K562 (cell line): Measurements from ENCODE around the gene WIPF3. TPM values are rescaled to one million over a fixed set of nuclear protein-coding genes. Genes with fewer than 3 reads are reported as not detected.

Experiments used
- ADNP ChIP-seq: fragments of 200-800 bp; sonication (Bioruptor generic); IDR thresholded peaks from 2 replicates; pipeline ENCODE4 v1.6.1; 2016; ENCODE audit warnings: missing genetic modification characterization, missing compliant biosample characterization
- ATF7 ChIP-seq: fragments of 450-650 bp; IDR thresholded peaks from 2 replicates; pipeline ENCODE4 v1.7.1; 2014; ENCODE audit warnings: mild to moderate bottlenecking, moderate library complexity
- BRF2 ChIP-seq: IDR thresholded peaks from 3 replicates; pipeline ENCODE4 v1.6.1; 2011; ENCODE audit warnings: borderline replicate concordance, mild to moderate bottlenecking; ENCODE audit not compliant: insufficient read length, insufficient read depth
- CBFA2T3 ChIP-seq: fragments of 450-650 bp; IDR thresholded peaks from 2 replicates; pipeline ENCODE4 v1.6.1; 2017
- CBX3 ChIP-seq, 2 experiments: IDR thresholded peaks; 1 replicate in 1 of 2; 2 replicates in 1 of 2; pipeline ENCODE4 v1.6.1; 2012; ENCODE audit warnings: inconsistent platforms in 2 of 2, low read length in 2 of 2, borderline replicate concordance in 1 of 2, control low read depth in 1 of 2
- HEY1 ChIP-seq: fragments of 250-450 bp; sonication (Bioruptor Pico); IDR thresholded peaks from 2 replicates; pipeline ENCODE4 v1.5.0; 2020; ENCODE audit warnings: mild to moderate bottlenecking, moderate library complexity, borderline replicate concordance
- ID3 ChIP-seq, 2 experiments: fragments of 250-450 bp in 1 of 2; fragments of 450-650 bp in 1 of 2; sonication (Bioruptor Pico) in 1 of 2; IDR thresholded peaks; 2 replicates each; pipeline versions ENCODE4 v1.6.1 to v1.8.0; 2016 to 2021; ENCODE audit warnings: mild to moderate bottlenecking in 2 of 2, moderate library complexity in 2 of 2, missing compliant biosample characterization in 1 of 2, missing genetic modification characterization in 1 of 2
- L3MBTL2 ChIP-seq: fragments of 450-650 bp; IDR thresholded peaks from 2 replicates; pipeline ENCODE4 v1.6.1; 2016; ENCODE audit warnings: mild to moderate bottlenecking, moderate library complexity
- MYNN ChIP-seq, 2 experiments: sonication (generic); formaldehyde crosslinking in 1 of 2; IDR thresholded peaks; 2 replicates each; pipeline versions ENCODE4 v1.5.0 to v1.6.1; 2016 to 2020; ENCODE audit warnings: antibody characterized with exemption in 1 of 2, missing genetic modification reagents in 1 of 2
- PBX2 ChIP-seq, 2 experiments: IDR thresholded peaks in 1 of 2; conservative IDR thresholded peaks in 1 of 2; 2 replicates each; pipeline ENCODE4 v1.6.1; 2016; ENCODE audit warnings: low read depth in 2 of 2, mild to moderate bottlenecking in 1 of 2, missing compliant biosample characterization in 1 of 2, missing genetic modification characterization in 1 of 2, moderate library complexity in 1 of 2
- PCBP1 ChIP-seq: fragments of 200-400 bp; formaldehyde crosslinking; IDR thresholded peaks from 2 replicates; pipeline ENCODE4 v1.6.1; 2018; ENCODE audit warnings: mild to moderate bottlenecking, low read depth, low read length; ENCODE audit not compliant: poor library complexity, severe bottlenecking
- RAD21 ChIP-seq, 2 experiments: fragments of 250-450 bp in 1 of 2; fragments of 450-650 bp in 1 of 2; sonication (Bioruptor Pico) in 1 of 2; formaldehyde crosslinking in 1 of 2; IDR thresholded peaks in 1 of 2; conservative IDR thresholded peaks in 1 of 2; 2 replicates each; pipeline versions ENCODE4 v1.4.0 to v1.8.0; 2020 to 2022; ENCODE audit warnings: mild to moderate bottlenecking in 2 of 2, moderate library complexity in 1 of 2
- RFX1 ChIP-seq: fragments of 450-650 bp; IDR thresholded peaks from 2 replicates; pipeline ENCODE4 v1.6.1; 2016; ENCODE audit warnings: mild to moderate bottlenecking, moderate library complexity
- ZBED1 ChIP-seq: IDR thresholded peaks from 2 replicates; pipeline ENCODE4 v1.6.1; 2014
- ZBTB11 ChIP-seq, 3 experiments: fragments of 200-800 bp in 1 of 3; fragments of 250-450 bp in 1 of 3; fragments of 450-650 bp in 1 of 3; sonication (Bioruptor Pico) in 1 of 3; sonication (Bioruptor generic) in 1 of 3; formaldehyde crosslinking in 1 of 3; IDR thresholded peaks; 2 replicates each; pipeline versions ENCODE4 v1.6.1 to v1.8.0; 2016 to 2022; ENCODE audit warnings: mild to moderate bottlenecking in 2 of 3, missing genetic modification characterization in 2 of 3, missing compliant biosample characterization in 1 of 3, moderate library complexity in 1 of 3
- polyA plus RNA-seq, 8 experiments: library from polyadenylated mRNA; depleted of rRNA in 4 of 8; stranded (reverse) in 5 of 8; unstranded in 3 of 8; fragments of >200 nt; fragmentation: Nextera tagmentation in 2 of 8; fragmentation: Illumina TruSeq in 1 of 8; extraction: Ambion mirVana in 2 of 8; extraction: Trizol in 1 of 8; gene quantifications; 2 replicates each; pipeline versions ENCODE4 v1.2.1 to v1.2.3, GENCODE V29; 2011 to 2014; ENCODE audit warnings: inconsistent platforms in 1 of 8, missing spikeins in 1 of 8
- total RNA-seq, 7 experiments: library from RNA; depleted of rRNA in 6 of 7; stranded (reverse); fragments of >200 nt in 6 of 7; fragmentation: Illumina TruSeq in 2 of 7; extraction: Trizol in 2 of 7; gene quantifications; 2 replicates each; pipeline versions ENCODE4 v1.2.1 to v1.2.3, GENCODE V29; 2011 to 2021; ENCODE audit warnings: low replicate concordance in 1 of 7
- TF ChIP-seq, protein P1 (sequence below): fragments of 450-650 bp; IDR thresholded peaks from 2 replicates; pipeline ENCODE4 v1.6.1; 2016
- TF ChIP-seq, protein P2 (sequence below): sonication (generic); formaldehyde crosslinking; IDR thresholded peaks from 2 replicates; pipeline ENCODE4 v1.9.0; 2022; ENCODE audit warnings: mild to moderate bottlenecking, missing genetic modification reagents

Gene WIPF3
- total and polyA plus RNA-seq, 9 of the 15 experiments (the other 6 are each of a cell fraction or from before 2014, with no cell fraction given): 0.18 to 3.2 (median 1.7) TPM

DNA sequence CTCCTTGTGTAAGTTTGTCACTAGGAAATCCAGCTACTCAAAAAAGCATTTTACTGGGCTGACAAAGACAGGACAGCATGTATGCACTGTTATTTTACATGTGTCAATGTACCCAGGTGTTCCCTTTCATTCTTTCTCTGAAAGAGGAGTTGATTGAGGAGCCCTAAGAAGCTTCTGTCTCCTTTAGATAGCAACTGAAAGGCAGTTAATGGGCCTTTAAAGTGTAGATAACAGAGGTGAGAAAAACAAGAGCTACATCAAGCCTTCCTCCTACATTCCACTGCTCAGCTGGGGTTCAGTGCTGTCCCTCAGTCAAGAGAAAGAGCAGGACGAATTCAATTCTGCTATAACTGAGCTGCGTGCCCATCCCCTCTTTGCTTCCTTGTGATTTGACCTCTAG is 12.8 kb upstream of the WIPF3 start (continued):
- no peak for TF ChIP-seq BRF2
- TF ChIP-seq RFX1: no peak
- TF ChIP-seq PCBP1: no peak
- TF ChIP-seq ZBED1: peak; percentile 83
- TF ChIP-seq ADNP (tag): 0 out of 2 replicates have a peak, but pooled peaks have one; percentile 47
- TF ChIP-seq HEY1 (CRISPR knock-in tag): no peak
- TF ChIP-seq, protein P1, sequence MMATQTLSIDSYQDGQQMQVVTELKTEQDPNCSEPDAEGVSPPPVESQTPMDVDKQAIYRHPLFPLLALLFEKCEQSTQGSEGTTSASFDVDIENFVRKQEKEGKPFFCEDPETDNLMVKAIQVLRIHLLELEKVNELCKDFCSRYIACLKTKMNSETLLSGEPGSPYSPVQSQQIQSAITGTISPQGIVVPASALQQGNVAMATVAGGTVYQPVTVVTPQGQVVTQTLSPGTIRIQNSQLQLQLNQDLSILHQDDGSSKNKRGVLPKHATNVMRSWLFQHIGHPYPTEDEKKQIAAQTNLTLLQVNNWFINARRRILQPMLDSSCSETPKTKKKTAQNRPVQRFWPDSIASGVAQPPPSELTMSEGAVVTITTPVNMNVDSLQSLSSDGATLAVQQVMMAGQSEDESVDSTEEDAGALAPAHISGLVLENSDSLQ: peak; percentile 80
- no peak for TF ChIP-seq PBX2 (CRISPR knock-in tag; IDR thresholded peaks at IDR 0.05; ENCODE audit: low read depth)
- peak; percentile 80 for TF ChIP-seq PBX2 (tag; conservative IDR thresholded peaks at IDR 0.05; ENCODE audit: low read depth)
- peak; percentile 45; the same call in 1 of the 2 replicates for TF ChIP-seq ATF7
- peak in 1 of 3 experiments; percentile 70; a peak in 2 of 6 replicates for TF ChIP-seq ZBTB11 (CRISPR knock-in tag; IDR thresholded peaks at IDR 0.05)
- peak in 1 of 2 experiments; percentile 45; a peak in 1 of 3 replicates for TF ChIP-seq CBX3 (IDR thresholded peaks at IDR 0.05; ENCODE audit: borderline replicate concordance in 1 of 2, low read length in 2 of 2)
- peak in 1 of 2 experiments; percentile 30; a peak in 1 of 4 replicates for TF ChIP-seq RAD21 (CRISPR knock-in tag; conservative IDR thresholded peaks at IDR 0.05 in 1 of 2, IDR thresholded peaks at IDR 0.05 in 1 of 2)
- peak; percentile 99 for TF ChIP-seq CBFA2T3
- no peak for TF ChIP-seq ID3 (CRISPR knock-in tag; IDR thresholded peaks at IDR 0.05)
- TF ChIP-seq ID3 (tag; IDR thresholded peaks at IDR 0.05): peak; percentile 81
- peak; percentile 72 for TF ChIP-seq L3MBTL2
- TF ChIP-seq MYNN (IDR thresholded peaks at IDR 0.05): peak; percentile 71; the same call in 1 of the 2 replicates
- no peak for TF ChIP-seq MYNN (CRISPR knock-in tag; IDR thresholded peaks at IDR 0.05)
- TF ChIP-seq, protein P2, sequence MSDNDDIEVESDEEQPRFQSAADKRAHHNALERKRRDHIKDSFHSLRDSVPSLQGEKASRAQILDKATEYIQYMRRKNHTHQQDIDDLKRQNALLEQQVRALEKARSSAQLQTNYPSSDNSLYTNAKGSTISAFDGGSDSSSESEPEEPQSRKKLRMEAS (CRISPR knock-in tag): no peak
